Activated T-cell treated with anti-CD3 and anti-CD28 coated beads, Interleukin-2, amount 50 U/mL, for 72 hours (primary cell): ENCODE data around the gene GPR84. TPM values are rescaled to one million over a fixed set of nuclear protein-coding genes. Genes with fewer than 3 reads are reported as not detected.

ENCODE experiments used
- ATAC-seq, 2 donors: fragments of 150-1000 bp; cut with Tn5 transposase; replicated peaks in 1 of 2; 2 replicates each; pipeline ENCODE4 v1.10.0; 2021; ENCODE audit warnings: moderate library complexity in 2 of 2, mild to moderate bottlenecking in 1 of 2
- DNase-seq, 2 donors: peaks; one replicate each; pipeline ENCODE4 v3.0.0; 2021 to 2022; ENCODE audit warnings: mixed read lengths in 1 of 2
- H3K27ac Mint-ChIP-seq: one replicate; pipeline ENCODE4 v1.8.0; 2022; ENCODE audit warnings: mild to moderate bottlenecking, moderate library complexity, mixed read lengths
- H3K27me3 Mint-ChIP-seq: one replicate; pipeline ENCODE4 v1.8.0; 2022; ENCODE audit warnings: low read depth, mixed read lengths
- H3K36me3 Mint-ChIP-seq, 2 donors: one replicate each; pipeline ENCODE4 v1.8.0; 2022; ENCODE audit warnings: mixed read lengths in 2 of 2, mild to moderate bottlenecking in 1 of 2; ENCODE audit not compliant: insufficient read depth in 2 of 2
- H3K4me1 Mint-ChIP-seq: one replicate; pipeline ENCODE4 v1.8.0; 2022; ENCODE audit warnings: low read depth, mixed read lengths
- H3K4me3 Mint-ChIP-seq, 2 donors: one replicate each; pipeline ENCODE4 v1.8.0; 2022; ENCODE audit warnings: mild to moderate bottlenecking in 2 of 2, mixed read lengths in 2 of 2, moderate library complexity in 2 of 2
- H3K9me3 Mint-ChIP-seq, 2 donors: one replicate each; pipeline ENCODE4 v1.8.0; 2022; ENCODE audit warnings: mixed read lengths in 2 of 2
- total RNA-seq, 2 donors: library from RNA; stranded (reverse); gene quantifications; one replicate each; pipeline ENCODE4 v1.2.3, GENCODE V29; 2022

GPR84 gene
- total RNA-seq, 2 donors from 2014 or later, result 3.8 to 16.0 TPM

DNA sequence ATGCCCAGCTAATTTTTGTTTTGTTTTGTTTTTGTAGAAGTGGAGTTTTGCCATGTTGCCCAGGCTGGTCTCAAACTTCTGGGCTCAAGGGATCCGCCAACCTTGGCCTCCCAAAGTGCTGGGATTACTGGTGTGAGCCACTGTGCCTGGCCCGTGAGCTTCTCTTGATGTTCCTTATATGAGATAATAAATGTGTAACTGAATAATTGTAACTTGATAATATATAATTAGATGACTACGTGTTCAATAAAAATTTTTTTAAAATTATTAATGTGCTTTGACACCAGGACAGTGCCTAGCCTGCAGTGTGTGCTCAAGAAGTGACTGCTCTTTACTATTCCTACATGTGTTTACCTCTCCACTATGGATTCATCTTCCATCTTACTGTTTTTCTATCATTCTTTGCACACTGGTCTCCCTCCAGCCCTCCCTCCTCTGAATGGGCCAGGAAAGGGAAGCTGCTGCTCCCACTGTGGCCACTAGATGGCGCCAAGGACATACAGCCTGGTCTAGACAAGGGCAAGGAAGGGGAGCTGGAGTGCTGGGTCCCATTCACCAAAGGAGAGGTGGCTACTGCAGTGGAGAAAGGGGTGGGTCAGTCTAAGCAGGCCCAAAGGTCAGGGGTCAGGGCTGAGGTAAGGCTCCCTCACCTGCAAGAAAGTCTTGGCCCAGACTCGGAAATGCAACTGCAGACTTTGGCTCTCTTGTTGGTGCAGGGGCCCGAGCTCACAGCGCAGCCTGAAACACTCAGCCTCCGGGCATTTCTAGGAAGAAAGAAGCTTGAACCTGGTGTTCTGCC is 34.9 kb upstream of the GPR84 start:
- H3K36me3 Mint-ChIP-seq, result peaks cover 11 to 12% of the 10 kb centered on the region in 2 donors
- no peaks in the 10 kb centered on the region for H3K27me3 Mint-ChIP-seq
- H3K4me1 Mint-ChIP-seq, result peaks cover 14% of the 10 kb centered on the region
- no peak overlapping the region for H3K4me3 Mint-ChIP-seq
- no peaks in the 10 kb centered on the region for H3K9me3 Mint-ChIP-seq
- H3K27ac Mint-ChIP-seq, result no peak overlapping the region
- DNase-seq (peak; percentile 76 to 86), ATAC-seq (peak; percentile 83 to 85)

- Mint-ChIP-seq H3K27me3 (no peaks in the 10 kb centered on the region), H3K4me3 (no peak overlapping the region), H3K27ac (no peak overlapping the region), H3K36me3 (peaks cover 11 to 12% of the 10 kb centered on the region in 2 donors), H3K4me1 (peaks cover 19% of the 10 kb centered on the region), H3K9me3 (no peaks in the 10 kb centered on the region)
- no peak for ATAC-seq
- DNase-seq, result no peak
Observed at GRCh38 chr12:54398218-54398617, 33.9 kb upstream of the GPR84 start.

DNA sequence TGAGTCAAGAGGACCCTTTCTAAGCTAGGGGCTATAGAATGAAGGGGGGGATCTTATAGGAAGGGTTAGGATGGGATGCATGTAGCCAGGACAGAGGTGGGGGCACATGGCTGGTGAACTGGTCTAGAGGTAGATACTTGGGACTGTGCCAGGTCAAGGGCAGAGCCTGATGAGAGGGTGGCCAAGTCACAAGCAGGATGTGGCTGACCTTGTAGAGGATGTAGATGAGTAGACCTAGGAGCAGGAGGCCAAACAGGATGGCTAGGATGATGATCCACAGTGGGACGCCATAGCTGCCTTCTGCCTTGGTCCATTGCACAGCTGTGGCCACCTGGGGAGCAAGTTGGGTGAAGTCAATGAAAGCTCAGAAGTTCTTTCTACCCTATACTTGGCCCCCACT is 32.9 kb upstream of the GPR84 start:
- Mint-ChIP-seq H3K4me1 (peaks cover 26% of the 10 kb centered on the region), H3K27me3 (no peaks in the 10 kb centered on the region), H3K36me3 (peaks cover 11 to 12% of the 10 kb centered on the region in 2 donors), H3K4me3 (no peak overlapping the region), H3K27ac (no peak overlapping the region), H3K9me3 (no peaks in the 10 kb centered on the region)
- DNase-seq, result no peak
- ATAC-seq, result peak in 1 of 2 donors; percentile 35

- Mint-ChIP-seq H3K27me3 (no peaks in the 10 kb centered on the region), H3K4me1 (peaks cover 36% of the 10 kb centered on the region), H3K36me3 (peaks cover 11 to 14% of the 10 kb centered on the region in 2 donors), H3K27ac (no peak overlapping the region), H3K4me3 (no peak overlapping the region), H3K9me3 (no peaks in the 10 kb centered on the region)
- DNase-seq (no peak), ATAC-seq (no peak)
Observed at GRCh38 chr12:54395545-54395944, 31.3 kb upstream of the GPR84 start.

GRCh38 chr12:54394986-54395385 is 30.7 kb upstream of the GPR84 start:
- Mint-ChIP-seq H3K27me3 (no peaks in the 10 kb centered on the region), H3K36me3 (peaks cover 11 to 14% of the 10 kb centered on the region in 2 donors), H3K9me3 (no peaks in the 10 kb centered on the region), H3K4me1 (peaks cover 36% of the 10 kb centered on the region), H3K4me3 (no peak overlapping the region), H3K27ac (no peak overlapping the region)
- DNase-seq (no peak), ATAC-seq (no peak)

- no peak overlapping the region for H3K4me3 Mint-ChIP-seq
- H3K9me3 Mint-ChIP-seq, result no peaks in the 10 kb centered on the region
- H3K27me3 Mint-ChIP-seq, result no peaks in the 10 kb centered on the region
- DNase-seq, result peak; percentile 45 to 48
- H3K4me1 Mint-ChIP-seq, result peaks cover 34% of the 10 kb centered on the region
- no peak overlapping the region for H3K27ac Mint-ChIP-seq
- peaks cover 11 to 13% of the 10 kb centered on the region in 2 donors for H3K36me3 Mint-ChIP-seq
- no peak for ATAC-seq
Observed at GRCh38 chr12:54394281-54394719, 30.0 kb upstream of the GPR84 start.

- H3K36me3 Mint-ChIP-seq, result peaks cover 9 to 11% of the 10 kb centered on the region in 2 donors
- DNase-seq, result no peak
- H3K27me3 Mint-ChIP-seq, result no peaks in the 10 kb centered on the region
- no peak overlapping the region for H3K27ac Mint-ChIP-seq
- no peak overlapping the region for H3K4me3 Mint-ChIP-seq
- no peak for ATAC-seq
- peaks cover 31% of the 10 kb centered on the region for H3K4me1 Mint-ChIP-seq
- H3K9me3 Mint-ChIP-seq, result no peaks in the 10 kb centered on the region
Observed at GRCh38 chr12:54393743-54394142, 29.5 kb upstream of the GPR84 start.

DNA sequence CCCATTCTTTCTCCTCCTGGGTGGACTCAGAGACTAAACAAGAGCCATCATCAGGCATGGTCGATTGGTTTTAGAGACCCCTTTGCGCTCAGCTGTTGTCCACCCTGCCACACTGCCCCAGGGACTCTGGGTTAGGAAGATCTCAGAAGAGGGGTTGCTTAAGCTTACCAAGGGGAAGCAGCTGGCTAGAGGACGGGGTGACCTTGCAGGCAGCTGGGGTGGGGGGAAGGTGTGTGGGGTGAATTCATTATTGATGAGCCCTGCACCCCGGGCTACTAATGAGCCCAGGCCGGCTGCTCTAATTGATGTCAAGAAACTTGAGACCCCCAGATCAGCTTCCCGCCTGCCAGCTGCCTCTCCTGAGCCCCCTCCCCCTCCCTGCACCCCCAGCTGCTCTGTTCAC is 28.9 kb upstream of the GPR84 start:
- ATAC-seq, result no peak
- peaks cover 31% of the 10 kb centered on the region for H3K4me1 Mint-ChIP-seq
- H3K4me3 Mint-ChIP-seq, result no peak overlapping the region
- no peak overlapping the region for H3K27ac Mint-ChIP-seq
- no peak for DNase-seq
- H3K36me3 Mint-ChIP-seq, result peaks cover 8% of the 10 kb centered on the region in 2 donors
- H3K27me3 Mint-ChIP-seq, result no peaks in the 10 kb centered on the region
- H3K9me3 Mint-ChIP-seq, result no peaks in the 10 kb centered on the region

DNA sequence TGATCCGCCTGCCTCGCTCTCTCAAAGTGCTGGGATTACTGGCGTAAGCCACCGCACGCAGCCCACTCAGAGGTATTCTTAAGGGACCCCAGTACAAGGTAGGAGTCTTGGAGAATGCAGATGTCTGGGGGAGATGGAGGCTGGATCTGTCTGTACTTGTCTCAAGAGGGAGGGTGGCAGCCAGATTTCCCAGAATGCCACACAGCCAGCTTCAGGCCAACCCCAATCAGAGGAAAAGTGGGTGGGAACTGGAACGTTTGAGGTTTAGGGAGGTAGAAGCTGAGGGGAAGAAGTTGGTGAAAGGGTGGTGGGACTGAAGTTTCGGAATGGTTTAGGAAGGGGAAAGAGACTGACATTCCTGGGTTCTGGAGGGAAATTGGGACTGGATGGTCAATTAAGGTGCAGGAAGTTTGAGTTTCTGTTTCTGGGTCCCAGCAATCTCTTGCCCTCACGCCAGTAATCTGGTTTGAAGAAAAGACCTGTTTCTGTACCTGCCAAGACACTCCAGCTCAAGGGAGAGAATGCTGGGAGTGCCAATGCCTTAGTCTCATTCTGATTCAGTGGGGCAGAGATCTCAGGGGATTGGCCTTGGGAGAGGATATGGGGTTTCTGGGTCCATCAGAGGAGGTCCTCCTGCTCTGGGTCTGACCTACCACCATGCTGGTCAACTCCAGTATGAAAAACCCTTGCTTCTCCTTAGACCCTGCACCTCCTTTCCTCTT is 28.4 kb upstream of the GPR84 start:
- Mint-ChIP-seq H3K36me3 (peaks cover 5% of the 10 kb centered on the region in 2 donors), H3K4me3 (peak overlapping the region; percentile 15 to 83), H3K27me3 (no peaks in the 10 kb centered on the region), H3K27ac (no peak overlapping the region), H3K4me1 (peaks cover 31% of the 10 kb centered on the region), H3K9me3 (no peaks in the 10 kb centered on the region)
- ATAC-seq, result no peak
- DNase-seq, result no peak

DNA sequence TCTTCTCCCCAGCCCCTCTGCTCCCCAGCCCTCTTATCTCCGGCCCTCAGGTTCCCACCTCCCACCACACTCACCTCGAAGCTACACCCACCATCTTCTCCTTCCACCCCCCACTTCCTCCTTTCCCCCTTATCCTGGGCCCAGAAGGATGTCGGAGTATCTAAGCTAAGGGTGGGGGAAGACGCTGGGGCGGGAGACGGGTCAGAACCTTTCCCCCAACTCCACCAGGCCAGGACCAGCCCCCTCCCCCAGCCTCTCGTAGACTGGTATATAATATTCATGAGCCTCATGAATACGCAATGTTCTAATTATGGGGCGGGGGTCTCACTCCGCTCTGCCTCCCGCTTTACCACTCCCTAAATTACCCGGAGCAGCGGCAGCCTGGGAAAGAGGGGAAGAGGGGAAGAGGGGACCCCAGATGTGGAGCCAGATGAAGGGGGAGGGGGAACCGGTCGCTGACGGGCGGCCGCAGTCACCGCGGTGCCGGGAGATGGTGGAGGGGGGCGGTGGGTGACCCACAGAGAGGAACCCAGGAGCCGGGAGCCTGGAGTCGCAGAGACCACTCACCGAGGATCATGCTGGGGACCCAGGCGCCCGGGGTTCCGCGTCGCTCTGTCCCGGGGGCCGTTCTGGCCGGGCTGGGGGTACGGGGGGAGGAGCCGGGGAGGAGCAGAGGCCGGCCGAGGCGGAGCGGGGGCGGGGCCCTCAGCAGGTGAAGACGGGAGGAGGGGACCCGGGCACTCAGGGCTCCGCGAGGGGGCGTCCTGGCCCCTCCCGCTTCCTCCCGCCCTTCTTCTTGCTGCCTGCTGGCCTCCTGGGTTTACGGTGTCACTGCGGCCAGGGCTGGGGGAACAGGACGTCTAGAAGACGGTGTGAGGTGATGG is 26.6 kb upstream of the GPR84 start:
- Mint-ChIP-seq H3K4me3 (peak overlapping the region; percentile 76 to 83), H3K9me3 (no peaks in the 10 kb centered on the region)

GRCh38 chr12:54390176-54390667 is 25.9 kb upstream of the GPR84 start:
- H3K27me3 Mint-ChIP-seq, result no peaks in the 10 kb centered on the region
- ATAC-seq (no peak), DNase-seq (no peak)
- H3K27ac Mint-ChIP-seq, result no peak overlapping the region
- H3K4me1 Mint-ChIP-seq, result peaks cover 36% of the 10 kb centered on the region
- H3K9me3 Mint-ChIP-seq, result no peaks in the 10 kb centered on the region
- peaks cover 0 to 2% of the 10 kb centered on the region in 2 donors for H3K36me3 Mint-ChIP-seq
- peak overlapping the region; percentile 23 for H3K4me3 Mint-ChIP-seq

More for the DNA sequence above, 26.6 kb upstream of the GPR84 start:
- Mint-ChIP-seq H3K27ac (no peak overlapping the region), H3K4me1 (peaks cover 36% of the 10 kb centered on the region), H3K36me3 (peaks cover 0 to 2% of the 10 kb centered on the region in 2 donors), H3K27me3 (no peaks in the 10 kb centered on the region)
- ATAC-seq (peak; percentile 89), DNase-seq (peak; percentile 80 to 85)

DNA sequence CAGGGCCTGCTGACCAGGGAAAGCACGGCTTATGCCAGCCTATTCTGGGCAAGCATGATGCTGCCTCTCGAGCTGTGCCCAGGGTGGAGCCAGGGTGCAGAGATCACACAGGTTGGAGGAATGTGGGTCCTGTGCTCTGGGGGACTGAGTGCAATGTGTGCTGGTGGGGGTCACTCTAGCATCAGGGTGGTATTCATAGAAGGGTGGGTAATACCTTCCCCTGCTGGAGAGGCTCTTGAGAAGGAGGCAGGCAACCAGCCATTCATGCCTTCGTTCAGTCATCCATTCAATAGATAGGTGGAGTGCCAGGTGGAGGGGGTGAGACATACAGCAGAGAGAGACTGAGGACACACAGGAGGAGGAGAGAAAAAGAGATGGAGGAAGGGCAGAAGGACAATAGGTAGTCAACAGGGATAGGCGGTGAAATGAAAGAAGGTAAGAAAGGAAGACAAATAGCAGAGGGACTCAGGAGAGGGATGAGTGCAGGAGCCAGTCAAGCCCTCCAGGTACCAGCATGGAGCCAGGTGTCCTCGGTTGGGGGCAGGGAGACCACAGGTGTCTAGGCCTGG is 25.4 kb upstream of the GPR84 start:
- ATAC-seq (no peak), DNase-seq (no peak)
- peak overlapping the region; percentile 0 to 23 for H3K4me3 Mint-ChIP-seq
- no peaks in the 10 kb centered on the region for H3K27me3 Mint-ChIP-seq
- H3K9me3 Mint-ChIP-seq, result no peaks in the 10 kb centered on the region
- peaks cover 33% of the 10 kb centered on the region for H3K4me1 Mint-ChIP-seq
- H3K27ac Mint-ChIP-seq, result no peak overlapping the region
- peaks cover 0 to 2% of the 10 kb centered on the region in 2 donors for H3K36me3 Mint-ChIP-seq
